Urothelium cell line (cell line): Measurements from ENCODE around the gene ACTR1A.

Experiments
- DNase-seq: peaks from one replicate; pipeline ENCODE4 v3.0.0; 2011; ENCODE audit warnings: low spot score, mixed read lengths
- FAIRE-seq: peaks from 2 replicates; lab custom pipeline; 2011; peaks lifted over from hg19 to GRCh38; lab: Jason Lieb, UNC

ACTR1A gene

DNA sequence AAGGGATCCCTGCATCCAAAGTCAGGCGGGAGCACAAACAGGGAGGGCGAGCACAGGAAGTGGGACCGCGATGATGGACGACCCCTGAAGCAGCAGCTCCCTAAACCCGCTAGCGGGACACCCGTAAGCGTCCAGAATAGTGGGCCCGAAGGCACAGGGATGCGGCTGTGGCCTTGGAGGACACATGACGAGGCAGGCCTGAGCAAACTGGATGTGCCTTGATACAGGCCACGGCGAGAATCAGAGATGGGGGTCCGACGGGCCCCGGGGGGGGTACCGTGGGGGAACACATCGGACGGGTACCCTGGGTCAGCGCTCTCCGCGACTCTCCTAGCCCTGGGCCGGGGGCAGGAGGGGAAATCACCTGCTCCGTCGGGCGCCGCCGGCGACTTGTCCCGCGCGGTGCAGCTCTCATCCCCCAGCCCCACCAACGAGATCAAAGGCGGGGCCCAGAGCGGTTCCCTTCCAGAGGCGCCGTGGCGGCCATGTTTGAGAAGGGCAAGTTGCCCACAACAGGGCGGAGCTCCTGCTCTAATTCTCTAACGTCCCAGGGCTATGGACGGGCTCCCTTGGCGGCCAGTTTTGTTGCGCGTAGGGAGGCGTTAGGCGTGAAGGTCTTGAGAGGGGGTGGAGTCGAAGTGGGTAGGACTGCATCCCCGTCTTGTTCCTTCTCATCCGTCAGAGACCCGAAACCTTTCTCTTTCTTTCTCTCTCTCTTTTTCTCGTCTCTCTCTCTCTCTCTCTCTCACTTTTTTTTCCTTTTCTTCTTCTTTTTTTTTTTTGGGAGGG lies 70.2 kb downstream of the ACTR1A start, which contains the start of gene CUEDC2:
Gene CUEDC2, minus strand, starts transcription at position 413 of the 789 bp plus-strand sequence. CDS start 7,386 bp downstream, outside the sequence.
- DNase-seq: peak; percentile 95
- FAIRE-seq: peak; percentile 20

DNA sequence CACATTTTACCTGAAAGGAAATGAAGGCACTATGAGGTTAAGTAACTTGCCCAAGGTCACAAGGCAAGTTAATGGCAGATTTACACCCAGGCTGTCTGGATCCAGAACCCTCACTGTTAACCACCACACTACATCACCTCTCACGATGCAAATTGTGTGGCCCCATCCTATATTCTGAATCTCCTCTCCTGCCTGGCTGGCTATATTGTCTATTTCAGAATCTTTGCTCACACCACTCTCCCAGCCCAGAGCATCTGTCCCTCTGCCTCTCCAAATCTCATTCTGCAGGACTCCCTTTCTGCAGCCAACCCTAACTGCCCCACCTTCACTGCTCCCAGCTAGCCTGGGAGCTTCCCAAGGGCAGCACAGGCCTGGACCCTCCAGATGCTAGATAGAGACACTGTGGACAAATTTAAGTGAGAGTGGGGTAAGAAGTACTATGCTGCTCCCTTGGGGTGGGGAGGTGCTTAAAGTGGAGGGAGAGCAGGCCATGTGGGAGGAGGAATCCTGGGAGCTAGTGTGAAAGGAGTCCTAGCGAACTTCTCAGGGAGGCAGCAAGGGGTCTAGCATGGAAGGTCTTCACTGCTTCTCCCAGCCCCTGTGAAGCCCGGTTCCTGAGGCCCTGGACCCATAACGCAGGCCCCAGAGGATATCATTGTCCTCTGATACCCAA lies 70.9 kb downstream of the ACTR1A start:
- DNase-seq: peak; percentile 38
- no peak for FAIRE-seq

DNA sequence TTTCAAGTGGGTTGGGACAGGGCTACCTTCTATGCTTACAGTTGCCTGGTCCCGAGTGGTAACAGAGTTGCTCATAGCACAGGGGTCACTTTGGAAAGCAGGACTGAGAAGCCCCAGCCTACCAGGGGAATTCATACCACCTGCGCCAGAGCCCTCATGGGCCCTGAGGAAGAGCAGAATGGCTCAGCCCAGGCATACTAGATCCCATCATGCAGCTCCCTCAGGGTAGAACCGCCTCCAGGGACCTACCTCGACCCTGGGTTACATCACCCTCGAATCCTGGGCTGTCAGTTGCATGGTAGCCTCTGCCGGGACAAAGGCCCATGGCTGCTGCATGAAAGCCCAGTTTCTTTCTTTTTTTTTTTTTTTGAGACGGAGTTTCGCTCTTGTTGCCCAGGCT lies 73.0 kb downstream of the ACTR1A start:
- DNase-seq: no peak
- FAIRE-seq: no peak
